ENCODE results near the gene CES5A.

Gene CES5A

DNA sequence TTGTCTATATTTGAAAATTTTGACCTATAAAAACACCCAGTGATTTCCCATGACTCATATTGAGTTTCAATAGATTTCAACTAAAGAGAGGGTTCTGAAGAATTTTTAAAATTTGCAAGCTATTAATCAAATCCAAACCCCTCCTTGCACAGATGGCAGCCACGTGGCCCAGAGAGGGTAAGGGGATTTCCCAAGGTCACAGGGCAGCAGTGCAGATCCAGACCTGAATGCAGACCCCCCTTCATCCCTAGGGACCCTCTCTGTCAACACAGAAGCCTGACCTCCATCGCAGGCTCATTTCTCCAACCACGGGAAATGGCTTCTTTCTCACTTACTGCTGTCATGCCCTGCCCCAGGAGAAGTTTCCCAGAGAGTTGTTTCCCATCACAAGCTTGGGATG is 24.7 kb upstream of the CES5A start:
- Histone ChIP-seq H3K9me3 (ENCODE audit: control insufficient read depth, insufficient read depth, low read depth, low read length) (no peaks in the 10 kb centered on the region), H3K4me1 (ENCODE audit: control insufficient read depth, insufficient read depth, low read length) (no peaks in the 10 kb centered on the region), H3K36me3 (ENCODE audit: control insufficient read depth in 2 of 2, insufficient read depth in 1 of 2, low read length in 2 of 2) (no peaks in the 10 kb centered on the region), H3K4me3 (ENCODE audit: low read depth, low read length) (no peak overlapping the region), H3K27ac (ENCODE audit: extremely low read depth, low read depth, low read length) (no peak overlapping the region)
- ChIA-PET CTCF (interaction anchor here (1.2 kb wide), 1 partner anchor 8 kb away, joined by 4 read pairs; no protein-coding TSS in a partner anchor), POLR2A (no interaction called here)
- TF ChIP-seq ZNF549 (tag by site-specific recombination; IDR thresholded peaks at IDR 0.05) (no peak), WT1 (tag by site-specific recombination; IDR thresholded peaks at IDR 0.05) (no peak), ZNF48 (tag by site-specific recombination; IDR thresholded peaks at IDR 0.05) (no peak), ZNF510 (tag by site-specific recombination; IDR thresholded peaks at IDR 0.05; ENCODE audit: insufficient replicate concordance) (no peak), ZNF473 (tag by site-specific recombination; IDR thresholded peaks at IDR 0.05) (no peak), ZNF280D (tag by site-specific recombination; IDR thresholded peaks at IDR 0.05) (no peak), ZNF10 (tag by site-specific recombination; IDR thresholded peaks at IDR 0.05) (no peak), TCF7L2 (IDR thresholded peaks at IDR 0.05; ENCODE audit: borderline replicate concordance, low read depth, low read length) (no peak), SP2 (tag by site-specific recombination; IDR thresholded peaks at IDR 0.05) (no peak), ZNF707 (tag by site-specific recombination; IDR thresholded peaks at IDR 0.05) (no peak), ZNF426 (tag by site-specific recombination; IDR thresholded peaks at IDR 0.05) (no peak), ZNF660 (tag by site-specific recombination; IDR thresholded peaks at IDR 0.05) (no peak), ZNF24 (tag by site-specific recombination; IDR thresholded peaks at IDR 0.05) (no peak), KLF9 (tag by site-specific recombination; IDR thresholded peaks at IDR 0.05; ENCODE audit: low read depth) (no peak), ZNF624 (tag by site-specific recombination; IDR thresholded peaks at IDR 0.05) (no peak)
- TF ChIP-seq, protein P1, sequence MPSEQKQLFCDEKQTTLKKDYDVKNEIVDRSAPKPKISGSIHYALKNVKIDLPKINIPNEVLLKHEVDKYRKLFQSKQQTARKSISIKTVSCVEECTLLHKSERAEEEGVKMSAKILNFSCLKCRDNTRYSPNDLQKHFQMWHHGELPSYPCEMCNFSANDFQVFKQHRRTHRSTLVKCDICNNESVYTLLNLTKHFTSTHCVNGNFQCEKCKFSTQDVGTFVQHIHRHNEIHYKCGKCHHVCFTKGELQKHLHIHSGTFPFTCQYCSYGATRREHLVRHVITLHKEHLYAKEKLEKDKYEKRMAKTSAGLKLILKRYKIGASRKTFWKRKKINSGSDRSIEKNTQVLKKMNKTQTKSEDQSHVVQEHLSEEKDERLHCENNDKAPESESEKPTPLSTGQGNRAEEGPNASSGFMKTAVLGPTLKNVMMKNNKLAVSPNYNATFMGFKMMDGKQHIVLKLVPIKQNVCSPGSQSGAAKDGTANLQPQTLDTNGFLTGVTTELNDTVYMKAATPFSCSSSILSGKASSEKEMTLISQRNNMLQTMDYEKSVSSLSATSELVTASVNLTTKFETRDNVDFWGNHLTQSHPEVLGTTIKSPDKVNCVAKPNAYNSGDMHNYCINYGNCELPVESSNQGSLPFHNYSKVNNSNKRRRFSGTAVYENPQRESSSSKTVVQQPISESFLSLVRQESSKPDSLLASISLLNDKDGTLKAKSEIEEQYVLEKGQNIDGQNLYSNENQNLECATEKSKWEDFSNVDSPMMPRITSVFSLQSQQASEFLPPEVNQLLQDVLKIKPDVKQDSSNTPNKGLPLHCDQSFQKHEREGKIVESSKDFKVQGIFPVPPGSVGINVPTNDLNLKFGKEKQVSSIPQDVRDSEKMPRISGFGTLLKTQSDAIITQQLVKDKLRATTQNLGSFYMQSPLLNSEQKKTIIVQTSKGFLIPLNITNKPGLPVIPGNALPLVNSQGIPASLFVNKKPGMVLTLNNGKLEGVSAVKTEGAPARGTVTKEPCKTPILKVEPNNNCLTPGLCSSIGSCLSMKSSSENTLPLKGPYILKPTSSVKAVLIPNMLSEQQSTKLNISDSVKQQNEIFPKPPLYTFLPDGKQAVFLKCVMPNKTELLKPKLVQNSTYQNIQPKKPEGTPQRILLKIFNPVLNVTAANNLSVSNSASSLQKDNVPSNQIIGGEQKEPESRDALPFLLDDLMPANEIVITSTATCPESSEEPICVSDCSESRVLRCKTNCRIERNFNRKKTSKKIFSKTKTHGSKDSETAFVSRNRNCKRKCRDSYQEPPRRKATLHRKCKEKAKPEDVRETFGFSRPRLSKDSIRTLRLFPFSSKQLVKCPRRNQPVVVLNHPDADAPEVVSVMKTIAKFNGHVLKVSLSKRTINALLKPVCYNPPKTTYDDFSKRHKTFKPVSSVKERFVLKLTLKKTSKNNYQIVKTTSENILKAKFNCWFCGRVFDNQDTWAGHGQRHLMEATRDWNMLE (tag by site-specific recombination; conservative IDR thresholded peaks at IDR 0.05; ENCODE audit: low read depth): no peak
- TF ChIP-seq, protein P2, sequence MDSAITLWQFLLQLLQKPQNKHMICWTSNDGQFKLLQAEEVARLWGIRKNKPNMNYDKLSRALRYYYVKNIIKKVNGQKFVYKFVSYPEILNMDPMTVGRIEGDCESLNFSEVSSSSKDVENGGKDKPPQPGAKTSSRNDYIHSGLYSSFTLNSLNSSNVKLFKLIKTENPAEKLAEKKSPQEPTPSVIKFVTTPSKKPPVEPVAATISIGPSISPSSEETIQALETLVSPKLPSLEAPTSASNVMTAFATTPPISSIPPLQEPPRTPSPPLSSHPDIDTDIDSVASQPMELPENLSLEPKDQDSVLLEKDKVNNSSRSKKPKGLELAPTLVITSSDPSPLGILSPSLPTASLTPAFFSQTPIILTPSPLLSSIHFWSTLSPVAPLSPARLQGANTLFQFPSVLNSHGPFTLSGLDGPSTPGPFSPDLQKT (IDR thresholded peaks at IDR 0.05; ENCODE audit: borderline replicate concordance, low read depth, low read length): no peak
- TF ChIP-seq, protein P3, sequence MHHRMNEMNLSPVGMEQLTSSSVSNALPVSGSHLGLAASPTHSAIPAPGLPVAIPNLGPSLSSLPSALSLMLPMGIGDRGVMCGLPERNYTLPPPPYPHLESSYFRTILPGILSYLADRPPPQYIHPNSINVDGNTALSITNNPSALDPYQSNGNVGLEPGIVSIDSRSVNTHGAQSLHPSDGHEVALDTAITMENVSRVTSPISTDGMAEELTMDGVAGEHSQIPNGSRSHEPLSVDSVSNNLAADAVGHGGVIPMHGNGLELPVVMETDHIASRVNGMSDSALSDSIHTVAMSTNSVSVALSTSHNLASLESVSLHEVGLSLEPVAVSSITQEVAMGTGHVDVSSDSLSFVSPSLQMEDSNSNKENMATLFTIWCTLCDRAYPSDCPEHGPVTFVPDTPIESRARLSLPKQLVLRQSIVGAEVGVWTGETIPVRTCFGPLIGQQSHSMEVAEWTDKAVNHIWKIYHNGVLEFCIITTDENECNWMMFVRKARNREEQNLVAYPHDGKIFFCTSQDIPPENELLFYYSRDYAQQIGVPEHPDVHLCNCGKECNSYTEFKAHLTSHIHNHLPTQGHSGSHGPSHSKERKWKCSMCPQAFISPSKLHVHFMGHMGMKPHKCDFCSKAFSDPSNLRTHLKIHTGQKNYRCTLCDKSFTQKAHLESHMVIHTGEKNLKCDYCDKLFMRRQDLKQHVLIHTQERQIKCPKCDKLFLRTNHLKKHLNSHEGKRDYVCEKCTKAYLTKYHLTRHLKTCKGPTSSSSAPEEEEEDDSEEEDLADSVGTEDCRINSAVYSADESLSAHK (tag by site-specific recombination; IDR thresholded peaks at IDR 0.05): no peak
- TF ChIP-seq, protein P4, sequence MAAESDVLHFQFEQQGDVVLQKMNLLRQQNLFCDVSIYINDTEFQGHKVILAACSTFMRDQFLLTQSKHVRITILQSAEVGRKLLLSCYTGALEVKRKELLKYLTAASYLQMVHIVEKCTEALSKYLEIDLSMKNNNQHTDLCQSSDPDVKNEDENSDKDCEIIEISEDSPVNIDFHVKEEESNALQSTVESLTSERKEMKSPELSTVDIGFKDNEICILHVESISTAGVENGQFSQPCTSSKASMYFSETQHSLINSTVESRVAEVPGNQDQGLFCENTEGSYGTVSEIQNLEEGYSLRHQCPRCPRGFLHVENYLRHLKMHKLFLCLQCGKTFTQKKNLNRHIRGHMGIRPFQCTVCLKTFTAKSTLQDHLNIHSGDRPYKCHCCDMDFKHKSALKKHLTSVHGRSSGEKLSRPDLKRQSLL (tag by site-specific recombination; IDR thresholded peaks at IDR 0.05): no peak

Data from HEK293 (cell line).